GM23338 (cell line): ENCODE results near the gene SNX30. TPM values are rescaled to one million over a fixed set of nuclear protein-coding genes. Genes with fewer than 3 reads are reported as not detected.

Experiments used
- ATAC-seq: fragments of 200-7000 bp; cut with Tn5 transposase; 3 replicates; pipeline ENCODE4 v1.9.1; 2020
- DNase-seq: peaks from one replicate; pipeline ENCODE4 v3.0.0-alpha.2; 2015; ENCODE audit warnings: low spot score
- H2AFZ ChIP-seq: fragments of 200-600 bp; sonication (generic); 2 replicates; pipeline ENCODE4 v1.8.0; 2016; ENCODE audit warnings: antibody characterized with exemption, mild to moderate bottlenecking, moderate library complexity
- H3F3A ChIP-seq: fragments of 200-600 bp; sonication (generic); replicated peaks from 2 replicates; pipeline ENCODE4 v1.8.0; 2017; ENCODE audit warnings: antibody characterized with exemption, mixed run types, low read depth
- H3K27ac ChIP-seq: fragments of 200-600 bp; sonication (generic); 2 replicates; pipeline ENCODE4 v1.6.1; 2016; ENCODE audit warnings: low read depth
- H3K27me3 ChIP-seq: fragments of 200-600 bp; sonication (generic); 2 replicates; pipeline ENCODE4 v1.8.0; 2016; ENCODE audit warnings: mild to moderate bottlenecking, mixed run types, moderate library complexity; ENCODE audit not compliant: insufficient read depth
- H3K36me3 ChIP-seq: fragments of 200-600 bp; sonication (generic); 2 replicates; pipeline ENCODE4 v1.8.0; 2016; ENCODE audit warnings: mild to moderate bottlenecking; ENCODE audit not compliant: insufficient read depth
- H3K4me1 ChIP-seq: fragments of 200-600 bp; sonication (generic); 2 replicates; pipeline ENCODE4 v1.8.0; 2016; ENCODE audit warnings: mild to moderate bottlenecking, moderate library complexity; ENCODE audit not compliant: insufficient read depth
- H3K4me2 ChIP-seq: fragments of 200-600 bp; sonication (generic); 2 replicates; pipeline ENCODE4 v1.7.1; 2017; ENCODE audit warnings: mixed run types
- H3K4me3 ChIP-seq: fragments of 200-600 bp; sonication (generic); 2 replicates; pipeline ENCODE4 v1.6.1; 2016; ENCODE audit warnings: mixed run types
- H3K79me2 ChIP-seq: fragments of 200-600 bp; sonication (generic); replicated peaks from 2 replicates; pipeline ENCODE4 v1.8.0; 2017; ENCODE audit warnings: mild to moderate bottlenecking; ENCODE audit not compliant: insufficient read depth
- H3K9me2 ChIP-seq: fragments of 200-600 bp; sonication (generic); 2 replicates; pipeline ENCODE4 v1.8.0; 2017; ENCODE audit not compliant: insufficient read depth
- H4K20me1 ChIP-seq: fragments of 200-600 bp; sonication (generic); replicated peaks from 2 replicates; pipeline ENCODE4 v1.8.0; 2017; ENCODE audit warnings: mild to moderate bottlenecking; ENCODE audit not compliant: insufficient read depth
- H3K27ac Mint-ChIP-seq: 2 replicates; pipeline ENCODE4 v1.8.0; 2020; ENCODE audit warnings: inconsistent platforms, mild to moderate bottlenecking, moderate library complexity, mixed read lengths
- H3K27me3 Mint-ChIP-seq: 3 replicates; pipeline ENCODE4 v1.8.0; 2022; ENCODE audit warnings: low read depth, mild to moderate bottlenecking, moderate library complexity, mixed read lengths, inconsistent platforms; ENCODE audit not compliant: insufficient read depth, poor library complexity
- H3K36me3 Mint-ChIP-seq: 3 replicates; pipeline ENCODE4 v1.8.0; 2021; ENCODE audit warnings: low read depth, mild to moderate bottlenecking, inconsistent platforms, moderate library complexity, mixed read lengths
- H3K4me1 Mint-ChIP-seq: 3 replicates; pipeline ENCODE4 v1.8.0; 2020; ENCODE audit warnings: mild to moderate bottlenecking, inconsistent platforms, mixed read lengths
- H3K4me3 Mint-ChIP-seq: 3 replicates; pipeline ENCODE4 v1.8.0; 2021; ENCODE audit warnings: moderate library complexity, mild to moderate bottlenecking, inconsistent platforms, mixed read lengths
- H3K9me3 Mint-ChIP-seq: 3 replicates; pipeline ENCODE4 v1.8.0; 2020; ENCODE audit warnings: moderate library complexity, mild to moderate bottlenecking, inconsistent platforms, mixed read lengths
- CREB1 ChIP-seq: fragments of 250-450 bp; sonication (Bioruptor Pico); IDR thresholded peaks from 2 replicates; pipeline ENCODE4 v1.5.0; 2020; ENCODE audit warnings: low read depth, mild to moderate bottlenecking, moderate library complexity
- CTCF ChIP-seq, 2 experiments: fragments of 200-600 bp in 1 of 2; sonication (generic) in 1 of 2; conservative IDR thresholded peaks; 2 replicates each; pipeline versions ENCODE4 v1.5.1 to v1.6.1; 2016 to 2017; ENCODE audit warnings: antibody characterized with exemption in 2 of 2, low read depth in 2 of 2, mild to moderate bottlenecking in 2 of 2, moderate library complexity in 1 of 2
- EZH2 ChIP-seq: fragments of 200-600 bp; sonication (generic); IDR thresholded peaks from one replicate; pipeline ENCODE4 v1.8.0; 2017; ENCODE audit warnings: antibody characterized with exemption, mild to moderate bottlenecking, low read depth; ENCODE audit not compliant: unreplicated experiment
- EZH2phosphoT487 ChIP-seq: fragments of 200-600 bp; sonication (generic); IDR thresholded peaks from one replicate; pipeline ENCODE4 v1.8.1; 2018; ENCODE audit warnings: antibody characterized with exemption; ENCODE audit not compliant: unreplicated experiment
- JUNB ChIP-seq: IDR thresholded peaks from one replicate; pipeline ENCODE4 v1.6.1; 2016; ENCODE audit warnings: antibody characterized with exemption; ENCODE audit not compliant: unreplicated experiment
- NANOG ChIP-seq: IDR thresholded peaks from 2 replicates; pipeline ENCODE4 v1.6.1; 2016; ENCODE audit warnings: antibody characterized with exemption, borderline replicate concordance
- POLR2AphosphoS5 ChIP-seq: IDR thresholded peaks from 2 replicates; pipeline ENCODE4 v1.6.1; 2016; ENCODE audit warnings: antibody characterized with exemption, low read depth
- STAT1 ChIP-seq: IDR thresholded peaks from one replicate; pipeline ENCODE4 v1.6.1; 2016; ENCODE audit warnings: antibody characterized with exemption; ENCODE audit not compliant: unreplicated experiment
- ZNF114 ChIP-seq: fragments of 250-450 bp; sonication (Bioruptor Pico); IDR thresholded peaks from 2 replicates; pipeline ENCODE4 v1.5.0; 2020; ENCODE audit warnings: mild to moderate bottlenecking, moderate library complexity
- ZNF331 ChIP-seq: fragments of 250-450 bp; sonication (Bioruptor Pico); IDR thresholded peaks from 2 replicates; pipeline ENCODE4 v1.5.0; 2020; ENCODE audit warnings: low read depth, mild to moderate bottlenecking, moderate library complexity
- polyA plus RNA-seq: library from polyadenylated mRNA; unstranded; fragments of >200 nt; fragmentation: Nextera tagmentation; extraction: Ambion mirVana; gene quantifications from 2 replicates; pipeline ENCODE4 v1.2.1, GENCODE V29; 2016
- total RNA-seq: library from RNA; depleted of rRNA; stranded (reverse); fragments of >200 nt; shearing (Covaris generic); gene quantifications from 2 replicates; pipeline ENCODE4 v1.2.3, GENCODE V29; 2014
- TF ChIP-seq, protein P1 (sequence below): IDR thresholded peaks from 2 replicates; pipeline ENCODE4 v1.6.1; 2016; ENCODE audit warnings: antibody characterized with exemption
- TF ChIP-seq, protein P2 (sequence below): IDR thresholded peaks from one replicate; pipeline ENCODE4 v1.6.1; 2018; ENCODE audit warnings: antibody characterized with exemption; ENCODE audit not compliant: unreplicated experiment
- TF ChIP-seq, protein P3 (sequence below): fragments of 250-450 bp; sonication (Bioruptor Pico); IDR thresholded peaks from 2 replicates; pipeline ENCODE4 v1.5.0; 2020; ENCODE audit warnings: mild to moderate bottlenecking, moderate library complexity

Gene SNX30
- total and polyA plus RNA-seq, 2 experiments from 2014 or later: 2.1 to 17.8 TPM

GRCh38 chr9:112794731-112795130 is 44.2 kb downstream of the SNX30 start:
- no peaks in the 10 kb centered on the region for H3K9me2 ChIP-seq
- no peak overlapping the region for H3K4me3 ChIP-seq
- no peak for ATAC-seq
- H2AFZ ChIP-seq: no peak overlapping the region
- Mint-ChIP-seq H3K27ac (no peak overlapping the region), H3K9me3 (peaks cover 5% of the 10 kb centered on the region; the same call in 2 of the 3 replicates), H3K27me3 (peaks cover 2% of the 10 kb centered on the region), H3K36me3 (no peaks in the 10 kb centered on the region), H3K4me3 (no peak overlapping the region), H3K4me1 (no peaks in the 10 kb centered on the region; the same call in 2 of the 3 replicates)
- H3K27me3 ChIP-seq: no peaks in the 10 kb centered on the region
- DNase-seq: no peak
- peaks cover 3% of the 10 kb centered on the region; the same call in 1 of the 2 replicates for H3K79me2 ChIP-seq
- no peaks in the 10 kb centered on the region; the same call in 1 of the 2 replicates for H3K4me1 ChIP-seq
- no peaks in the 10 kb centered on the region for H3K36me3 ChIP-seq
- no peaks in the 10 kb centered on the region for H3F3A ChIP-seq
- 0 out of 2 replicates have a peak, but pooled peaks cover 4% of the 10 kb centered on the region for H4K20me1 ChIP-seq
- H3K4me2 ChIP-seq: no peak overlapping the region
- TF ChIP-seq, protein P1, sequence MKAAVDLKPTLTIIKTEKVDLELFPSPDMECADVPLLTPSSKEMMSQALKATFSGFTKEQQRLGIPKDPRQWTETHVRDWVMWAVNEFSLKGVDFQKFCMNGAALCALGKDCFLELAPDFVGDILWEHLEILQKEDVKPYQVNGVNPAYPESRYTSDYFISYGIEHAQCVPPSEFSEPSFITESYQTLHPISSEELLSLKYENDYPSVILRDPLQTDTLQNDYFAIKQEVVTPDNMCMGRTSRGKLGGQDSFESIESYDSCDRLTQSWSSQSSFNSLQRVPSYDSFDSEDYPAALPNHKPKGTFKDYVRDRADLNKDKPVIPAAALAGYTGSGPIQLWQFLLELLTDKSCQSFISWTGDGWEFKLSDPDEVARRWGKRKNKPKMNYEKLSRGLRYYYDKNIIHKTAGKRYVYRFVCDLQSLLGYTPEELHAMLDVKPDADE: no peak
- TF ChIP-seq ZNF331 (CRISPR knock-in tag): no peak
- TF ChIP-seq, protein P2, sequence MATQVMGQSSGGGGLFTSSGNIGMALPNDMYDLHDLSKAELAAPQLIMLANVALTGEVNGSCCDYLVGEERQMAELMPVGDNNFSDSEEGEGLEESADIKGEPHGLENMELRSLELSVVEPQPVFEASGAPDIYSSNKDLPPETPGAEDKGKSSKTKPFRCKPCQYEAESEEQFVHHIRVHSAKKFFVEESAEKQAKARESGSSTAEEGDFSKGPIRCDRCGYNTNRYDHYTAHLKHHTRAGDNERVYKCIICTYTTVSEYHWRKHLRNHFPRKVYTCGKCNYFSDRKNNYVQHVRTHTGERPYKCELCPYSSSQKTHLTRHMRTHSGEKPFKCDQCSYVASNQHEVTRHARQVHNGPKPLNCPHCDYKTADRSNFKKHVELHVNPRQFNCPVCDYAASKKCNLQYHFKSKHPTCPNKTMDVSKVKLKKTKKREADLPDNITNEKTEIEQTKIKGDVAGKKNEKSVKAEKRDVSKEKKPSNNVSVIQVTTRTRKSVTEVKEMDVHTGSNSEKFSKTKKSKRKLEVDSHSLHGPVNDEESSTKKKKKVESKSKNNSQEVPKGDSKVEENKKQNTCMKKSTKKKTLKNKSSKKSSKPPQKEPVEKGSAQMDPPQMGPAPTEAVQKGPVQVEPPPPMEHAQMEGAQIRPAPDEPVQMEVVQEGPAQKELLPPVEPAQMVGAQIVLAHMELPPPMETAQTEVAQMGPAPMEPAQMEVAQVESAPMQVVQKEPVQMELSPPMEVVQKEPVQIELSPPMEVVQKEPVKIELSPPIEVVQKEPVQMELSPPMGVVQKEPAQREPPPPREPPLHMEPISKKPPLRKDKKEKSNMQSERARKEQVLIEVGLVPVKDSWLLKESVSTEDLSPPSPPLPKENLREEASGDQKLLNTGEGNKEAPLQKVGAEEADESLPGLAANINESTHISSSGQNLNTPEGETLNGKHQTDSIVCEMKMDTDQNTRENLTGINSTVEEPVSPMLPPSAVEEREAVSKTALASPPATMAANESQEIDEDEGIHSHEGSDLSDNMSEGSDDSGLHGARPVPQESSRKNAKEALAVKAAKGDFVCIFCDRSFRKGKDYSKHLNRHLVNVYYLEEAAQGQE: no peak
- TF ChIP-seq POLR2AphosphoS5: no peak
- TF ChIP-seq, protein P3, sequence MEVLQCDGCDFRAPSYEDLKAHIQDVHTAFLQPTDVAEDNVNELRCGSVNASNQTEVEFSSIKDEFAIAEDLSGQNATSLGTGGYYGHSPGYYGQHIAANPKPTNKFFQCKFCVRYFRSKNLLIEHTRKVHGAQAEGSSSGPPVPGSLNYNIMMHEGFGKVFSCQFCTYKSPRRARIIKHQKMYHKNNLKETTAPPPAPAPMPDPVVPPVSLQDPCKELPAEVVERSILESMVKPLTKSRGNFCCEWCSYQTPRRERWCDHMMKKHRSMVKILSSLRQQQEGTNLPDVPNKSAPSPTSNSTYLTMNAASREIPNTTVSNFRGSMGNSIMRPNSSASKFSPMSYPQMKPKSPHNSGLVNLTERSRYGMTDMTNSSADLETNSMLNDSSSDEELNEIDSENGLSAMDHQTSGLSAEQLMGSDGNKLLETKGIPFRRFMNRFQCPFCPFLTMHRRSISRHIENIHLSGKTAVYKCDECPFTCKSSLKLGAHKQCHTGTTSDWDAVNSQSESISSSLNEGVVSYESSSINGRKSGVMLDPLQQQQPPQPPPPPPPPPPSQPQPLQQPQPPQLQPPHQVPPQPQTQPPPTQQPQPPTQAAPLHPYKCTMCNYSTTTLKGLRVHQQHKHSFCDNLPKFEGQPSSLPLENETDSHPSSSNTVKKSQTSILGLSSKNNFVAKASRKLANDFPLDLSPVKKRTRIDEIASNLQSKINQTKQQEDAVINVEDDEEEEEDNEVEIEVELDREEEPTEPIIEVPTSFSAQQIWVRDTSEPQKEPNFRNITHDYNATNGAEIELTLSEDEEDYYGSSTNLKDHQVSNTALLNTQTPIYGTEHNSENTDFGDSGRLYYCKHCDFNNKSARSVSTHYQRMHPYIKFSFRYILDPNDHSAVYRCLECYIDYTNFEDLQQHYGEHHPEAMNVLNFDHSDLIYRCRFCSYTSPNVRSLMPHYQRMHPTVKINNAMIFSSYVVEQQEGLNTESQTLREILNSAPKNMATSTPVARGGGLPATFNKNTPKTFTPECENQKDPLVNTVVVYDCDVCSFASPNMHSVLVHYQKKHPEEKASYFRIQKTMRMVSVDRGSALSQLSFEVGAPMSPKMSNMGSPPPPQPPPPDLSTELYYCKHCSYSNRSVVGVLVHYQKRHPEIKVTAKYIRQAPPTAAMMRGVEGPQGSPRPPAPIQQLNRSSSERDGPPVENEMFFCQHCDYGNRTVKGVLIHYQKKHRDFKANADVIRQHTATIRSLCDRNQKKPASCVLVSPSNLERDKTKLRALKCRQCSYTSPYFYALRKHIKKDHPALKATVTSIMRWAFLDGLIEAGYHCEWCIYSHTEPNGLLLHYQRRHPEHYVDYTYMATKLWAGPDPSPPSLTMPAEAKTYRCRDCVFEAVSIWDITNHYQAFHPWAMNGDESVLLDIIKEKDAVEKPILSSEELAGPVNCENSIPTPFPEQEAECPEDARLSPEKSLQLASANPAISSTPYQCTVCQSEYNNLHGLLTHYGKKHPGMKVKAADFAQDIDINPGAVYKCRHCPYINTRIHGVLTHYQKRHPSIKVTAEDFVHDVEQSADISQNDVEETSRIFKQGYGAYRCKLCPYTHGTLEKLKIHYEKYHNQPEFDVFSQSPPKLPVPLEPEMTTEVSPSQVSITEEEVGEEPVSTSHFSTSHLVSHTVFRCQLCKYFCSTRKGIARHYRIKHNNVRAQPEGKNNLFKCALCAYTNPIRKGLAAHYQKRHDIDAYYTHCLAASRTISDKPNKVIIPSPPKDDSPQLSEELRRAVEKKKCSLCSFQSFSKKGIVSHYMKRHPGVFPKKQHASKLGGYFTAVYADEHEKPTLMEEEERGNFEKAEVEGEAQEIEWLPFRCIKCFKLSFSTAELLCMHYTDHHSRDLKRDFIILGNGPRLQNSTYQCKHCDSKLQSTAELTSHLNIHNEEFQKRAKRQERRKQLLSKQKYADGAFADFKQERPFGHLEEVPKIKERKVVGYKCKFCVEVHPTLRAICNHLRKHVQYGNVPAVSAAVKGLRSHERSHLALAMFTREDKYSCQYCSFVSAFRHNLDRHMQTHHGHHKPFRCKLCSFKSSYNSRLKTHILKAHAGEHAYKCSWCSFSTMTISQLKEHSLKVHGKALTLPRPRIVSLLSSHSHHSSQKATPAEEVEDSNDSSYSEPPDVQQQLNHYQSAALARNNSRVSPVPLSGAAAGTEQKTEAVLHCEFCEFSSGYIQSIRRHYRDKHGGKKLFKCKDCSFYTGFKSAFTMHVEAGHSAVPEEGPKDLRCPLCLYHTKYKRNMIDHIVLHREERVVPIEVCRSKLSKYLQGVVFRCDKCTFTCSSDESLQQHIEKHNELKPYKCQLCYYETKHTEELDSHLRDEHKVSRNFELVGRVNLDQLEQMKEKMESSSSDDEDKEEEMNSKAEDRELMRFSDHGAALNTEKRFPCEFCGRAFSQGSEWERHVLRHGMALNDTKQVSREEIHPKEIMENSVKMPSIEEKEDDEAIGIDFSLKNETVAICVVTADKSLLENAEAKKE: no peak
- no peak for TF ChIP-seq CTCF (conservative IDR thresholded peaks at IDR 0.05; ENCODE audit: low read depth in 2 of 2)
- TF ChIP-seq EZH2phosphoT487: no peak
- no peak for TF ChIP-seq JUNB
- no peak for TF ChIP-seq ZNF114 (CRISPR knock-in tag)
- TF ChIP-seq NANOG: no peak
- TF ChIP-seq EZH2: no peak
- no peak for TF ChIP-seq CREB1 (CRISPR knock-in tag)
- TF ChIP-seq STAT1: no peak
- H3K27ac ChIP-seq: no peak overlapping the region
